ENCODE results near the gene SLC6A11.

Gene SLC6A11

DNA sequence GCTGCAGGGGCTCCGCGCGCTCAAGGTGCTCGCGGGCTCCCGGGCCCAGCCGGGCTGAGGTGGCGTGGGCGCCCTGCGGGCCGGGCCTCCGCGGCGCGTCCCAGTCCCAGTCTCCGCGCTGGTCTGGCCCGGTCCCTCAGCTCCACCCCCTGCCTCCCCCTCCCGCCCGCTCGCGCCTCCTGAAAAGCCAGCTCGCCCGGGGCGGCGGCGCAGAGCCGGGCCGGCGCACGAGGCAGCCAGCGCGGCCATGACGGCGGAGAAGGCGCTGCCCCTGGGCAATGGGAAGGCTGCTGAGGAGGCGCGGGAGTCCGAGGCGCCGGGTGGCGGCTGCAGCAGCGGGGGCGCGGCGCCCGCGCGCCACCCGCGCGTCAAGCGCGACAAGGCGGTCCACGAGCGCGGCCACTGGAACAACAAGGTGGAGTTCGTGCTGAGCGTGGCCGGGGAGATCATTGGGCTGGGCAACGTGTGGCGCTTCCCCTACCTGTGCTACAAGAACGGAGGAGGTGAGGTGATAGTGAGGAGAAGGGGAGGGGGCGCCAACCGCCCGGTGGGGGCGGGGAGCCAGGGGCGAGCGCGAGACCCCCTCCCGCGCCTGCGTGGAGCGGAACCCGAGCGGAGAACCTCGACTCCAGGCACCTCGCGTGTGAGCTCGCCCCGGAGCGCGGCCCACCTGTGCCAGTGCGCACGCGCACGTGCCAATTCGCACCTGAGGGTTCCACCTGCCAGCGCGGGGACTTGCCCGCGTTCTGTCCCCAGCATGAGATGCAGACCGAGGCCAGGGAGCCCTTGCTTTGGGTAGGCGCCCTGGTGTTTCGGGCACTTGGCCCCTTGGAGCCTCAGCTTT, at the start of gene SLC6A11:
Gene SLC6A11 (plus strand): TSS at position 210 of the 844 bp plus-strand sequence. CDS start 38 bp downstream, at position 248.
- peak; percentile 20 for DNase-seq (ENCODE audit: low spot score)

GRCh38 chr3:10768708-10769394, 47.2 kb upstream of the SLC6A11 start:
- no peak for DNase-seq (ENCODE audit: low spot score)

GRCh38 chr3:10770547-10770946, 45.5 kb upstream of the SLC6A11 start:
- no peak for DNase-seq (ENCODE audit: low spot score)

DNA sequence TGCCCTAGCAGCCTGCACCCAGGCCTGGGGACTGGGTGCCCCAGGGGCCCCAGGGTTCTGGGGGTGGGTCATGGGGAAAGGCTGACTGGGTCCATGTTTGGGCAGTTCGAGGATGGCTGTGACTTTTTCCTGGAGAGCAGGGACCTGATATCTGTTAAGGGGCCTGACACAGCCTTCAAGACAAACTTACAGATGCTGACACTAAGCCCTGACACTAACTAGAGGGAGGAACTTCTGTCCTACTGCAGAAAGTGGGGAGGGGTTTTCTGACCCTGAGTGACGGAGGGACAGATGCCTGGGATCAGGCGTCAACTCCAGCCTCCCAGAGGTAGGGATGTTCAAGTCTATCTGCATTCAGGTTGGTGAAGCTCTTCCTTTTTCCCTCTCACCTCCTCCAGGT, 45.0 kb upstream of the SLC6A11 start:
- no peak for DNase-seq (ENCODE audit: low spot score)

DNA sequence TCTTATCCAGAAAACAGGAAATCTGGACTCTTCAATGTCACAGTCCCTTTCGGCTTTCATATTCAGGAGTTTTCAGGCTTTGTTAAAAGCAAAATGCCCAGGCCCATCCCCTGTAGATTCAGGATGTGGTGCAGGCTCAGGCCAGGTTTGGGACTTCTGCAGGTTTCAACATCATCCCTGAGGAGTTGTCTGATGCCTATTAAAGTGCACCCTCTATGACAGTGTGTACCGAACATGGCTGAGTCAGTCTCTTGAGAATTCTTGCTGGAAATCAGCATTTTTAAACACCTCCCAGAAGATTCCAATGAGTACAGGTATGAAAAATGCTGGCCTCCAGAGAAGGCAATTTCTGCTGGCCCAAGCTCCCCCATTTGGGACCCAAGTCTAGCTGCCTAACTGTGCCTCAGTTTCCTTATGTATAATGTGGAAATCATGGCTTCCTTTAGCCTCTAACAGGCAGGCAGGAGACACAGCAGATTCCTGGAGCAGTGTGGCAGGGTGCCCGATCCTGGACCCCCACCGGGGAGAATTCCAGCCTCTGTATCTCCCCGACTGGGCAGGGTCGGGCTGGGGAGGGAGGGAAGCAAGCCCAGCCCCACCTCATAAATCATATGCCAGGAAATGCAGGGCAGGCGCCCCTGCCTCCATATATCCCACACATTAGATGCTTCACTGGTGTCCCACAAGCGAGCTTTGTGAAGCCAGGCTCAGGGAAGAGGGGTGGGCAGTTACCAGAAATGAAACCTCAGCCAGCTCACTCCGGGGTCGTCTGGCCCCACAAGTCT, 44.4 kb upstream of the SLC6A11 start:
- DNase-seq (ENCODE audit: low spot score), result no peak

- no peak for DNase-seq (ENCODE audit: low spot score)
Observed at GRCh38 chr3:10772271-10773161, 43.5 kb upstream of the SLC6A11 start.

DNA sequence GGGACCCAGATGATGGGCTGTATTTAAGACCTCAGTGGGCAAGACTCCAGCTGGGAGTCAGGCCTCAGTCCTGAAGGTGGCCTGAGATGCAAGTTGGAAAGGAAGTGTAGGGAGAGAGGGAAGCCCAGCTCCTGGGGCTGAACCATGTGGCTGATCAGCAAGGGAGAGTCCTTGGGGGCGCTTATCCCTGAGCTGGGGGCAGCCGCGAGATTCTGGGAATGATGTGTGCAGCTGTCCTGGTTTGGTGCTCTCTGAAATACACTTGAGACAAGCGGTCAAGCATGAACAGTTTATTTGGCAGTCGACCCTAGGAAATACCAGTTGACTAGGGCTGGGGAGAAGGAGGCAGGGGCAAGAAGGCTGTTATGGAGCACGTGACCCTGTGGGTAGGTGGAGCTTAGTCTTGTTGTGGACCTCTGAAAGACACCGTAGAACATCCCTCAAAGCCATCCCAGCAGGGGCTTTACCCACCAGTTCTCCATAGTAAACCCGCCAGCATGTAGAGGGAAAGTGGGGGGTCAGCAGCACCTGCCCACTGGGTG, 41.8 kb upstream of the SLC6A11 start:
- DNase-seq (ENCODE audit: low spot score), result no peak

GRCh38 chr3:10774825-10775224, 41.2 kb upstream of the SLC6A11 start:
- DNase-seq (ENCODE audit: low spot score), result no peak

DNA sequence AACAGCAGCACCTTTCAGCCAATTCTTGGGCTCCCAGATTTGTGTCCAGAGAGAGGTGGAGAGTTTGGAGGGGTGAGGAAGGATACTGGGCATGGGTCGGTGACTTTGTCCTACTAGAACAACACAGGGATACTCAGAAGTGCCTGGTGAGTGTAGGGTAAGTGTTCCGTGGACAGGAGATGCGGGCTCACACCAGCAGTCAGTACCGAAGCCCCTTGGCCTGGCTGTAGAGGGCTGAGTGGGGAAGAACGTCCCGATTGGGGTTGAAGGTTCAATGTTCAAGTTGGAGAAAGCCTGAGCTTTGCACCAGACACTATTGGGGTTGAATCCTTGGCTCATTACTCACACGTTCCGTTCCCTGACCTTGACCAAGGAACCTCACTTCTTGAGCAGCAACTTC, 40.8 kb upstream of the SLC6A11 start:
- no peak for DNase-seq (ENCODE audit: low spot score)

- no peak for DNase-seq (ENCODE audit: low spot score)
Observed at GRCh38 chr3:10775828-10776227, 40.2 kb upstream of the SLC6A11 start.

DNA sequence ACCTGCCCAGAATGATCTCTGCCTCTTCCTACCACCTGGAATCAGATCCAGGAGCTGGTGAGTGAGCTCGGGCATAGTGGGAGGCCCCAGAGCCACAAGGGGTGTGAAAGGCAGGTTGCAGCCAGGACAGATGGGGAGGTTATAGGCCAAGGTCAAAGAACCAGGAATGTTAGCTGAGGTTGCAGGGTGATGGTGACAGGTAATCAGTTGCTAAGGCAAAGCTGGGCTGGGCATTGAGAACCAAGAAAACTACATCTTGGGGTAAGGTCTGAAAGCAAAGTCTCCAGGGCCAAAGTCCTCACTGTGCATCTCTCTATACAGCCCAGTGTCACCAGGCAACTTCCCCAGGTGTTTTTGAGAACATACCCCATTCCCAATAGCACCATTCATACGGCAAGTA, 38.4 kb upstream of the SLC6A11 start:
- no peak for DNase-seq (ENCODE audit: low spot score)

- no peak for DNase-seq (ENCODE audit: low spot score)
Observed at GRCh38 chr3:10778492-10779292, 37.3 kb upstream of the SLC6A11 start.

DNA sequence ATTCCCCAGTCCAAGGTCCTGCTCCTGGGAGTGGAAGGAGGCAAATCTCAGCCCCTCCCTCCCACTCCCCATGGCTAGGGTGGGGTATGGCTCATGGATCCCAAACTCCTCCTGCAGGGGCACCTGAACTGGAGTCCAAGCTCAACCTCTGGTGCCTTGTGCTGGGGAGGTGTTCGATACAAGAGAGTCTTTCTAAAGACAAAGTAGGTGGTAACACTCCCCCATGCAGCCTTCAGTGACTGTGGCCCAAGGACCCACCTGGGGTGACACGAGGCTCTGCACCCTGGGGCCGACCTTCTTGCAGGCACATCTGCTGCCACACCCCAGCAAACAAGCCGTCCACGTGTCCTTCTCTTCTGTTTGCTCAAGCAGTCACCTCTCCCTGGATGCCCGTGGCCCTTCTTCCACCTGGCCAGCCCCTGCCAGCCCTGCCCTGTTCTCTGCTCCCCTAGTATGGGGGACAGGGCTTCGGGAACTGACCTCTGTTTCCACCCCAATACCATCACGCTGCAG, 36.7 kb upstream of the SLC6A11 start:
- DNase-seq (ENCODE audit: low spot score), result no peak

GRCh38 chr3:10780243-10780642, 35.8 kb upstream of the SLC6A11 start:
- DNase-seq (ENCODE audit: low spot score), result no peak

DNA sequence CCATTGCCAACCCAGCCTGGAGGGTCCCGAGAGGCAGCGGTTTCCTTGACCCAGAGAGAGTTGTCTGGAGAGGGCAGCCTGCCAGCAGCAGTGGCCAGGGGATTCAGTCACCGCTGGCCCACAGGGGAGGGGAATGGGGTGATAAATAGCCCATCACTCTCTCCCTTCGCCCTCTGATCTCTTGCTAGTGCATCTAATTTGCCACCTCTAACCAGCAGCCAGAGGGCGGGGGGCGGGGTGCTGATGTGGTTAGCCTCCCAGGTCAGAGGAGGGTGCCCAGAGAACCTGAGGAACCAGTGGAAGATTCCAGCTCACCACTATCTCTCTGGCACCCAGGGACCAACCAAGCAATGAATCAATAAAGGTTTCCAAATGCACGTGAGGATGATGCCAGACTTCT, 35.1 kb upstream of the SLC6A11 start:
- DNase-seq (ENCODE audit: low spot score), result no peak

DNA sequence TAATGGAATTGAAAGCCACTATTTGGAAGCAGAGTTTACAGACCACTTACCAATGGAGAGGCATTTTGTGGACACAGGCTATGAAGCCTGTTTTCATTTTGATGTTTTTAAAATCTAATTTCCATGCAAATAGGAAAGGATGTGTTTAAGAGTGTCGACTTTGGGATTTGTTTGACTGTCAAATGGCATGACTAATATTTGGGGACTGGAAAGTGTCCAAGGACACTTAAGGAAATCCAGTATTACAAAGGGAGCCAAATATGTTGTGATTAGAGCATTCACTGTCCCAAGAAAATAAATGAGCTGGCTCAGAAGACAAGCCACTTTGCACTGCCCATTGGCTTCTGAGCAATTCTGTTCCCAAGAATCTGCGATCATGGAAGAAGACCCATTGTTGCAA, 34.0 kb upstream of the SLC6A11 start:
- DNase-seq (ENCODE audit: low spot score), result no peak

GRCh38 chr3:10783360-10784351, 32.4 kb upstream of the SLC6A11 start:
- DNase-seq (ENCODE audit: low spot score), result peak; percentile 36

- DNase-seq (ENCODE audit: low spot score), result no peak
Observed at GRCh38 chr3:10786640-10787039, 29.4 kb upstream of the SLC6A11 start.

GRCh38 chr3:10788451-10788850, 27.6 kb upstream of the SLC6A11 start:
- DNase-seq (ENCODE audit: low spot score), result no peak
